ENCODE measurements around the gene CAVIN4.

The CAVIN4 gene

GRCh38 chr9:100561256-100561655 is 16.6 kb upstream of the CAVIN4 start:
- TF ChIP-seq ZNF274 (IDR thresholded peaks at IDR 0.05; ENCODE audit: low read depth, low read length): no peak
- TF ChIP-seq YY1 (IDR thresholded peaks at IDR 0.05; ENCODE audit: insufficient read depth, insufficient read length): no peak
- no peak for TF ChIP-seq SUZ12 (IDR thresholded peaks at IDR 0.05; ENCODE audit: extremely low read depth, insufficient read depth, insufficient read length)
- H3K36me3 ChIP-seq (ENCODE audit: insufficient read depth, insufficient read length, low read length): peaks cover 10% of the 10 kb centered on the region
- H3K9me3 ChIP-seq (ENCODE audit: insufficient read depth, low read length): no peaks in the 10 kb centered on the region
- DNase-seq (ENCODE audit: low read depth, low spot score): no peak
- no peaks in the 10 kb centered on the region for H3K27me3 ChIP-seq (ENCODE audit: insufficient read depth, insufficient read length)
- no peak overlapping the region for H3K4me3 ChIP-seq (ENCODE audit: insufficient read length, low read depth)
- no peak overlapping the region for H3K9ac ChIP-seq (ENCODE audit: insufficient read length, low read depth)
- H3K4me1 ChIP-seq (ENCODE audit: insufficient read depth, insufficient read length): no peaks in the 10 kb centered on the region

GRCh38 chr9:100567856-100568255 is 10.0 kb upstream of the CAVIN4 start:
- Histone ChIP-seq H3K4me1 (ENCODE audit: insufficient read depth, insufficient read length) (no peaks in the 10 kb centered on the region), H3K36me3 (ENCODE audit: insufficient read depth, insufficient read length, low read length) (peaks cover 16% of the 10 kb centered on the region), H3K4me3 (ENCODE audit: insufficient read length, low read depth) (no peak overlapping the region), H3K9me3 (ENCODE audit: insufficient read depth, low read length) (no peaks in the 10 kb centered on the region), H3K27me3 (ENCODE audit: insufficient read depth, insufficient read length) (no peaks in the 10 kb centered on the region), H3K9ac (ENCODE audit: insufficient read length, low read depth) (no peak overlapping the region)
- no peak for DNase-seq (ENCODE audit: low read depth, low spot score)
- no peak for TF ChIP-seq SUZ12 (IDR thresholded peaks at IDR 0.05; ENCODE audit: extremely low read depth, insufficient read depth, insufficient read length)
- no peak for TF ChIP-seq YY1 (IDR thresholded peaks at IDR 0.05; ENCODE audit: insufficient read depth, insufficient read length)
- no peak for TF ChIP-seq ZNF274 (IDR thresholded peaks at IDR 0.05; ENCODE audit: low read depth, low read length)

GRCh38 chr9:100573655-100574260 is 4.1 kb upstream of the CAVIN4 start:
- TF ChIP-seq YY1 (IDR thresholded peaks at IDR 0.05; ENCODE audit: insufficient read depth, insufficient read length) (no peak), SUZ12 (IDR thresholded peaks at IDR 0.05; ENCODE audit: extremely low read depth, insufficient read depth, insufficient read length) (no peak), ZNF274 (IDR thresholded peaks at IDR 0.05; ENCODE audit: low read depth, low read length) (no peak)
- no peak overlapping the region for H3K4me3 ChIP-seq (ENCODE audit: insufficient read length, low read depth)
- H3K9me3 ChIP-seq (ENCODE audit: insufficient read depth, low read length): no peaks in the 10 kb centered on the region
- peaks cover 24% of the 10 kb centered on the region for H3K36me3 ChIP-seq (ENCODE audit: insufficient read depth, insufficient read length, low read length)
- no peak overlapping the region for H3K9ac ChIP-seq (ENCODE audit: insufficient read length, low read depth)
- no peaks in the 10 kb centered on the region for H3K27me3 ChIP-seq (ENCODE audit: insufficient read depth, insufficient read length)
- DNase-seq (ENCODE audit: low read depth, low spot score): no peak
- H3K4me1 ChIP-seq (ENCODE audit: insufficient read depth, insufficient read length): no peaks in the 10 kb centered on the region

- no peaks in the 10 kb centered on the region for H3K9me3 ChIP-seq (ENCODE audit: insufficient read depth, low read length)
- H3K27me3 ChIP-seq (ENCODE audit: insufficient read depth, insufficient read length): no peaks in the 10 kb centered on the region
Observed at GRCh38 chr9:100575006-100575405, 2.9 kb upstream of the CAVIN4 start.

GRCh38 chr9:100575765-100576386 is 2.0 kb upstream of the CAVIN4 start:
- H3K4me1 ChIP-seq (ENCODE audit: insufficient read depth, insufficient read length): no peaks in the 10 kb centered on the region
- no peaks in the 10 kb centered on the region for H3K27me3 ChIP-seq (ENCODE audit: insufficient read depth, insufficient read length)
- TF ChIP-seq SUZ12 (IDR thresholded peaks at IDR 0.05; ENCODE audit: extremely low read depth, insufficient read depth, insufficient read length): no peak
- TF ChIP-seq ZNF274 (IDR thresholded peaks at IDR 0.05; ENCODE audit: low read depth, low read length): no peak
- no peak for TF ChIP-seq YY1 (IDR thresholded peaks at IDR 0.05; ENCODE audit: insufficient read depth, insufficient read length)
- DNase-seq (ENCODE audit: low read depth, low spot score): no peak
- H3K9ac ChIP-seq (ENCODE audit: insufficient read length, low read depth): no peak overlapping the region
- H3K9me3 ChIP-seq (ENCODE audit: insufficient read depth, low read length): no peaks in the 10 kb centered on the region
- H3K4me3 ChIP-seq (ENCODE audit: insufficient read length, low read depth): no peak overlapping the region
- H3K36me3 ChIP-seq (ENCODE audit: insufficient read depth, insufficient read length, low read length): peaks cover 24% of the 10 kb centered on the region

More at GRCh38 chr9:100575006-100575405, 2.9 kb upstream of the CAVIN4 start:
- Histone ChIP-seq H3K4me3 (ENCODE audit: insufficient read length, low read depth) (no peak overlapping the region), H3K4me1 (ENCODE audit: insufficient read depth, insufficient read length) (no peaks in the 10 kb centered on the region), H3K36me3 (ENCODE audit: insufficient read depth, insufficient read length, low read length) (peaks cover 24% of the 10 kb centered on the region), H3K9ac (ENCODE audit: insufficient read length, low read depth) (no peak overlapping the region)
- TF ChIP-seq SUZ12 (IDR thresholded peaks at IDR 0.05; ENCODE audit: extremely low read depth, insufficient read depth, insufficient read length) (no peak), YY1 (IDR thresholded peaks at IDR 0.05; ENCODE audit: insufficient read depth, insufficient read length) (no peak), ZNF274 (IDR thresholded peaks at IDR 0.05; ENCODE audit: low read depth, low read length) (no peak)
- DNase-seq (ENCODE audit: low read depth, low spot score): no peak

GRCh38 chr9:100578610-100579009 is 731 bp downstream of the CAVIN4 start:
- H3K9me3 ChIP-seq (ENCODE audit: insufficient read depth, low read length): no peaks in the 10 kb centered on the region
- H3K4me3 ChIP-seq (ENCODE audit: insufficient read length, low read depth): no peak overlapping the region
- H3K9ac ChIP-seq (ENCODE audit: insufficient read length, low read depth): no peak overlapping the region
- H3K36me3 ChIP-seq (ENCODE audit: insufficient read depth, insufficient read length, low read length): peaks cover 24% of the 10 kb centered on the region
- TF ChIP-seq YY1 (IDR thresholded peaks at IDR 0.05; ENCODE audit: insufficient read depth, insufficient read length) (no peak), SUZ12 (IDR thresholded peaks at IDR 0.05; ENCODE audit: extremely low read depth, insufficient read depth, insufficient read length) (no peak), ZNF274 (IDR thresholded peaks at IDR 0.05; ENCODE audit: low read depth, low read length) (no peak)
- H3K4me1 ChIP-seq (ENCODE audit: insufficient read depth, insufficient read length): no peaks in the 10 kb centered on the region
- no peaks in the 10 kb centered on the region for H3K27me3 ChIP-seq (ENCODE audit: insufficient read depth, insufficient read length)
- DNase-seq (ENCODE audit: low read depth, low spot score): no peak

GRCh38 chr9:100579665-100580064 is 1.8 kb downstream of the CAVIN4 start:
- Histone ChIP-seq H3K27me3 (ENCODE audit: insufficient read depth, insufficient read length) (no peaks in the 10 kb centered on the region), H3K4me1 (ENCODE audit: insufficient read depth, insufficient read length) (no peaks in the 10 kb centered on the region), H3K9me3 (ENCODE audit: insufficient read depth, low read length) (no peaks in the 10 kb centered on the region), H3K4me3 (ENCODE audit: insufficient read length, low read depth) (no peak overlapping the region), H3K9ac (ENCODE audit: insufficient read length, low read depth) (no peak overlapping the region), H3K36me3 (ENCODE audit: insufficient read depth, insufficient read length, low read length) (peaks cover 19% of the 10 kb centered on the region)
- TF ChIP-seq YY1 (IDR thresholded peaks at IDR 0.05; ENCODE audit: insufficient read depth, insufficient read length): no peak
- TF ChIP-seq SUZ12 (IDR thresholded peaks at IDR 0.05; ENCODE audit: extremely low read depth, insufficient read depth, insufficient read length): no peak
- no peak for TF ChIP-seq ZNF274 (IDR thresholded peaks at IDR 0.05; ENCODE audit: low read depth, low read length)
- no peak for DNase-seq (ENCODE audit: low read depth, low spot score)

All from NT2/D1 (cell line).